Activated CD8-positive, alpha-beta memory T cell treated with anti-CD3 and anti-CD28 coated beads for 48 hours (primary cell): Measurements from ENCODE around the gene NLRX1.
"Not testable (repeated sequence)": the region's sequence is repeated elsewhere in the genome, so short reads cannot be mapped to it uniquely, and the experiment has no call there.

Experiments used
- DNase-seq, 3 experiments: peaks; one replicate each; pipeline ENCODE4 v3.0.0-alpha.2; 2020; ENCODE audit warnings: low read depth in 2 of 3, low spot score in 2 of 3

The NLRX1 gene

DNA sequence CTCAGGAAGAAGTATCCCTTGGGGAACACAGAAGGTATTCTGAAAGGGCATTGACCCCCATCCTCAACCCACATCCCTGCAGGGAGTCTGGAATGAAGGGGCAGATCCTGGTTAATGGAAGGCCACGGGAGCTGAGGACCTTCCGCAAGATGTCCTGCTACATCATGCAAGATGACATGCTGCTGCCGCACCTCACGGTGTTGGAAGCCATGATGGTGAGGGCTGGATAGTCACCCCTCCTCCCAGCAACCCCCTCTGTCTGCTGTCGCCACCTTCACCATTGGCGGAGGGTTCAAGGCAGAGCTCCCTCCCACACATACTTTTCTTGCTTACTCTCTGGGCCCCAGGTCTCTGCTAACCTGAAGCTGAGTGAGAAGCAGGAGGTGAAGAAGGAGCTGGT lies 14.3 kb upstream of the NLRX1 start:
- DNase-seq = no peak

DNA sequence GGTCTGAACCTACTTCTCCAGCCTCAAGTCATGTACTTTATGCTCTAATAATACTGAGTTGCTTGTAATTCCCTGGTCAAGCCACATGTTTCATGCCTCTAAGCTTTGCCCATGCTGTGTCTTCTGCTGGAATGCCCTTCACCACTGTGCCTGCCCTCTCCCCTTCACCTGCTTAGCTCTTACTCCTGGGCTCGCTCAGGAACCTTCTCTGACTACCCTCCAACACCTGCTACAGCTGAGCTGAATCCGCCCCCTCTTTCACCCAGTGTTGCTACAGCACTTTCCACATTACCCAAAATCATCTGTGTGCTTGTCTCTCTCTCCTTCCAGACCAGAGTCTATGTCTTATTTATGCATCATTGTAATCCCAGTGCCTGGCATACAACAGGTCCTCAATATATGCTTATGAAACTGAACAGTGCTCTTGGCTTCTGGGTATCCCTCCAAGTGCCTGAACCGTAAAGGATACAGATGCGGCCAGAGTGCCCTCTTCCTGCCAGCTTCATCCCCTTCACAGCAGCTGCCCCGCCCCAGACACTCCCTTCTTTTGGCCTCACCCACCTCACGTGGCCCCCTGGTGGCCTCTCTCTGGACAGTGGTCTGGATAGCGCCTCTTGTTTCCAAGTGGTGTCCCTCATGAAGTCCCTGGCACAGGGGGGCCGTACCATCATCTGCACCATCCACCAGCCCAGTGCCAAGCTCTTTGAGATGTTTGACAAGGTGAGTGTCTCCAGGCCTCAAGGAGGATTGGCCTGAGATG lies 12.6 kb upstream of the NLRX1 start:
- no peak for DNase-seq

DNA sequence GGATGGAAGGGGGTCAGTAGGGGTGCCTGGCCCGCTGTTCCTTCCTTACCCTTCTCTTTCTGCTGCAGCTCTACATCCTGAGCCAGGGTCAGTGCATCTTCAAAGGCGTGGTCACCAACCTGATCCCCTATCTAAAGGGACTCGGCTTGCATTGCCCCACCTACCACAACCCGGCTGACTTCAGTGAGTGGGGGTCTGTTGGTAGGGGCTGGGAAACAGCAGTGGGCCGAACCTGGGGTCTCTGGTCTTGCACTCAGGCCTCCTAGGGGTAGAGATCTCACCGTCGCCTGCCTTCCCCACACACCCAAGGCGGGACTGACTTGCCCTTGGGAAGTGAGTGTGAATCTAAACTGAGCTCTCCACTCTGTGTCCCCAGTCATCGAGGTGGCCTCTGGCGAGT lies 12.0 kb upstream of the NLRX1 start:
- no peak for DNase-seq

DNA sequence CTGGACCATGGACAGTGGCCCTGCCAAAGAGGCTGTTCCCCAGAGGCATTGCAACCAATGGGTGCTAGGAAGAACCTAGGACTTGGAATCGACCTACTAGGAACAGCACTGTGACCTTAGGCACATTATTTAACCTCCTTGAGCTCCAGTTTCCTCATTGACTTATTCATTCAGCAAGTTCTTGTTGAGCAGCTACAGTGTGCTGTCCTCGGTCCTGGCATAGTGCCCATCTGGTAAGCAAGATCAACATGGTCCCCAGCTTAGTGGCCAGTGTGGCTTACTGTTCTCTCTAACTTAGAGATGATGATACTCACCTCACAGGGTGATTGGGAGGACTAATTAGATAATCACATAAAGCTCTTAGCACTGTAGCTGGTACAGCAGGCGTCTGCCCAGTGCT lies 11.5 kb upstream of the NLRX1 start:
- no peak for DNase-seq

DNA sequence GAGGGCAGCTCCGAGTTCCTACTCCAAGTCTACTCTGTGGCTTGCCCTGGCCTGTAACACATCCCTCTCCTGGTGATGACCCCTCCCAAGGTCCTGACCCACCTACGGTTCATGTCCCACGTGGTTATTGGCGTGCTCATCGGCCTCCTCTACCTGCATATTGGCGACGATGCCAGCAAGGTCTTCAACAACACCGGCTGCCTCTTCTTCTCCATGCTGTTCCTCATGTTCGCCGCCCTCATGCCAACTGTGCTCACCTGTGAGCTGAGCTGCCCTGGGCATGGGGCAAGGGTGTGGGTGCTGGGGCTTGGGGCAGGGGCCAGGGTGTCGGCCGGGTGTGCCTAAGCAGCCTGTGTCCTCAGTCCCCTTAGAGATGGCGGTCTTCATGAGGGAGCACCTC lies 10.1 kb upstream of the NLRX1 start:
- DNase-seq = no peak

DNA sequence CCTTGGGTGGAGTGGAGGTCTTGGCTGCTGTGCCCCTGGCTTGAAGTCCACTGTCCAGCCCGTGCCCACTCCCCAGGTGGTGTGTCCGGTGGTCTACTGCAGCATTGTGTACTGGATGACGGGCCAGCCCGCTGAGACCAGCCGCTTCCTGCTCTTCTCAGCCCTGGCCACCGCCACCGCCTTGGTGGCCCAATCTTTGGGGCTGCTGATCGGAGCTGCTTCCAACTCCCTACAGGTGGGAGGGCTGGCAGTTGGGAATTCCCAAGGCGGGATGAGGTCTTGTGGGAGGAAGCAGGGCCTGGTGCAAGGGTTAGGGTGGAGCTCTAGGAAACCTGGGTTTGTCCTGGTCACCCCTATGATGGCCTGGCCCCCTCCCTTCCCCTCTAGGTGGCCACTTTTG lies 8.4 kb upstream of the NLRX1 start:
- DNase-seq = no peak

DNA sequence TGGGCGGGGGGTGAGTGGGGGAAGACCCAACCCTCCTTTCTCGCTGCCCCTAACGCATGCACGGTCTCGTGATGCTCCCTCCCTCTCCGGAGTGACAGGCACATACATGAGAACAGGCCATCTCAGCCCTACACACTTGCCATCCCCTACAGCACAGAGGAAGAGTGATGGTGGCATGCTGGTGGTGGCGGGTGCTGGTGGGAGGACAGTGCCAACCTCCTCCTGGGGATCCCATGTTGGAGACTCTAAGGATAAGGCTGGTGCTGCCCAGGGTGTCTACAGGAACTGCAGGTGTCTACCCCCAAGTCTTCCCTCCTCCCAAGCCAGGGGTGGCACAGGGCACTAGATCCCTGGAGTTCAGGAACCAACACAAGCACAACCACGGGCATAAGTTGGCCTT lies 6.7 kb upstream of the NLRX1 start:
- no peak for DNase-seq

DNA sequence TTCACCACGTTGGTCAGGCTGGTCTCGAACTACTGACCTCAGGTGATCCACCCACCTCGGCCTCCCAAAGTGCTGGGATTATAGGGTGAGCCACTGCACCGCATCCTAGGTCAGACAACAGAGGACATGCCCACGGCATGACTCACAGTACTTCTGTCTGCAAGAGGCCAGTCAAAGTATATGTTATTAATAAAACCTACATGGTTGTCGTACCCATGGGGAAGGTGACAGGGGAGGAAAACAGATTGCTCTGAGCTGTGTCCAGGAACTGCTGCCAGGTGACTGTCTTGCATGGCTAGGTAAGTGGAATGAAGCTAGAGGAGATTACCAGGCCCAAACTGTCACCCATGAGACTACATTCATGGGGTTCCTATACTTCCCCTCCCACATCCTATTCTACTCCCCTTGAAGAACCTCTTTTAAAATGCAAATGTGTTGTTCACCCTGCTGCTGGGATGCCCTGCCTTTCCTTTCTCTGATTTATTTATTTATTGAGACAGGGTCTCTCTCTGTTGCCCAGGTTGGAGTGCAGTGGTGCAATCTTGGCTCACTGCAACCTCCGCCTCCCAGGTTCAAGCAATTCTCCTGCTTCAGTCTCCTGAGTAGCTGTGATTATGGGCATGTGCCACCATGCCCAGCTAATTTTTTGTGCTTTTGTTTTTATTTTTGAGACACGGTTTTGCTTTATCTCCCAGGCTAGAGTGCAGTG lies 2.0 kb upstream of the NLRX1 start:
- DNase-seq = no peak

DNA sequence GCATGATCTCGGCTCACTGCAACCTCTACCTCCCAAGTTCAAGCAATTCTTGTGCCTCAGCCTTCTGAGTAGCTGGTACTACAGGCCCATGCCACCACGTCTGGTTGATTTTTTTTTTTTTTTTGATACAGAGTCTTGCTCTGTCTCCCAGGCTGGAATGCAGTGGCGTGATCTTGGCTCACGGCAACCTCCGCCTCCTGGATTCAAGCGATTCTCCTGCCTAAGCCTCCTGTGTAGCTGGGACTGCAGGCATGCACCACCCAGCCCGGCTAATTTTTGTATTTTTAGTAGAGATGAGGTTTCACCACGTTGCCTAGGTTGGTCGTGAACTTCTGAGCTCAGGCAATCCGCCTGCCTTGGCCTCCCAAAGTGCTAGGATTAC lies 1.5 kb upstream of the NLRX1 start:
- not testable (repeated sequence) for DNase-seq

DNA sequence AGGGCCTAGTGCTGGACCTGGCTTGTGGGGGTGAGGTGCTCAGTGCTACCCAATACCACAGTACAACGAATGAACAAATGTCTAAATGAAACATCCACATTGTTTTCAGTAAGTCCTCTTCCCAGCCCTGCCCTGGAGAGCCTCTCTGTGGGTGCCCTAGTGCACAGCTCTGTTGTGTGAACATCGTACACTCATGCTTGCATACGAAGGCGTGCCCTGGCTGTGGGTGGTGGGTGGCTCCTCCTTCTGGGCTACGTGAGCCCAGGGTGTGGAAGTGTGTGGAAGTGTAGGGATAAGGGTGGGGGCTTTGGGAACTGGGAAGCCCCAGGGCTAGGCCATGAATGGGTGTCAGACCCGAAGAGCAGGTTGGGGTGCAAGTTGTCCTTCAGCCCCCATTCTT lies 592 bp upstream of the NLRX1 start:
- no peak for DNase-seq

DNA sequence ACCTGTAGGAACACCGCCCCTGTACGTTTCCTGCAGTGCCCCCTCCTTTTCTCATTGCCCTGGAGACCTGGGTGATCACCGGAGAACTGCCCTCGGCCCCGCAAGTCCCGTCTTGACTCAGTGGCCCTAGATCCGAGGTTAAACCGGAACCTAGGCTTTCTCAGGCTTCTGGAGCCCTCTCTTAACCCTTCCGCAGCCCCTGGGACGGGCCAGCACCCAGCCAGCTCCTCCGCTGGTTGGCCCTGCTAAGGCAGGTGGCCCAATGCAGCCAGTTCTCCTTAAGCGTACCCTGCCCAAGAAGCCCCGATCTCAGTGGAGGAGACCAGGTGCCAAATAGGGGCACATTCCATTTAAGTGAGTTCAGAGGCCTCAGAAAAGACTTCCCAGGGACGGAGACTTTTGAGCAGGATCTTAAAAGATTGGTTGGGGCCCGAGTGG lies 776 bp downstream of the NLRX1 start:
- DNase-seq = peak; percentile 8 to 35 (median 27)

DNA sequence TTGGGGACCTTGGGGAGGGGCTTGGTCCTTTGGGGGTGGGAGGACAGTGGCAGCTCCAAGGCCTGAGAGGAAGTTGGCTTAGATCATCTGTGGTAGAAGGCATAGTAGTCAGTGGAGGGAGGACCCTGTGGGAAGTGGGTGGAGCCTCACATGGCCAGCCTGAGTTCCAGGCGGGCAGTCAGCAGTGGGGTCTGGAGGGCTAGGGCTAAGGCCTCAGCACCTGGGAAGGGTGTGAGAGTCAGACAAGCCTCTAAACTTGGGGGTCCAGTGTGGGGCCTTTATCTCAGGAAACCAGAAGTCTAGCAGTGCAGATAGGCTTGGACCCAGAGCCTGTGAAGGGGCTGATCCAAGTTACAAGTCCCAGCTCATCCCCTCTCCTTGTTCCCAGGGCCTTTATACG lies 4.0 kb downstream of the NLRX1 start:
- DNase-seq = no peak

DNA sequence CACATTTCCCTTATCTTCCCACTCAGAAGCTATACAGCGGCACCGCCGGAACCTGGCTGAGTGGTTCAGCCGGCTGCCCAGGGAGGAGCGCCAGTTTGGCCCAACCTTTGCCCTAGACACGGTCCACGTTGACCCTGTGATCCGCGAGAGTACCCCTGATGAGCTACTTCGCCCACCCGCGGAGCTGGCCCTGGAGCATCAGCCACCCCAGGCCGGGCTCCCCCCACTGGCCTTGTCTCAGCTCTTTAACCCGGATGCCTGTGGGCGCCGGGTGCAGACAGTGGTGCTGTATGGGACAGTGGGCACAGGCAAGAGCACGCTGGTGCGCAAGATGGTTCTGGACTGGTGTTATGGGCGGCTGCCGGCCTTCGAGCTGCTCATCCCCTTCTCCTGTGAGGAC lies 4.9 kb downstream of the NLRX1 start:
- no peak for DNase-seq

DNA sequence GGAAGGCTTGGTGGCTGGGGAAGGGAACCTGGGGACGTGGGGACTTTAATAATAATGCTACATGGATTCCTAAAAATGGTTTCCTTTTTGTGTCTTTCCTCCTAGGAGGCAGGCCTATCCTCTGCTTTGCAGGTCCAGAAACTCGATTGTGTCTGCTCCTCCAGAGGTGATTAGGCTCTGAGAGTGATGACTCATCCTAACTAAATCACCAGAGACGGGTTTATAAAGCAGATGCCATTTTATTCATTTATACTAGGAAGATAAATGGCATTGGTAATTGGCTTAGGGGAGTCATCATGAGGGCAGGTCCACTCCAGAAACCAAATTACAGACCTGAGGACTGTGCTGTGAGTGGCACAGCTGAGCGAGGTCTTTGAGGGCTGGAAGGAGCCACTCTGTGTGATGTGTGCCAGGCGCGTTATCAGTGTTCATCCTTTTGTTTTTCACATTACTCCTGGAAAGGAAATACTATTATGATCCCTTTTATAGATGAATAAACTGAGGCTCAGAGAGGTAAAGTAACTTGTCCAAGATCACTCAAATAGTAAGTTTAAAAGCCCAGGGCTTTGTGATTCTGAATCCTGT lies 7.1 kb downstream of the NLRX1 start:
- DNase-seq = no peak

DNA sequence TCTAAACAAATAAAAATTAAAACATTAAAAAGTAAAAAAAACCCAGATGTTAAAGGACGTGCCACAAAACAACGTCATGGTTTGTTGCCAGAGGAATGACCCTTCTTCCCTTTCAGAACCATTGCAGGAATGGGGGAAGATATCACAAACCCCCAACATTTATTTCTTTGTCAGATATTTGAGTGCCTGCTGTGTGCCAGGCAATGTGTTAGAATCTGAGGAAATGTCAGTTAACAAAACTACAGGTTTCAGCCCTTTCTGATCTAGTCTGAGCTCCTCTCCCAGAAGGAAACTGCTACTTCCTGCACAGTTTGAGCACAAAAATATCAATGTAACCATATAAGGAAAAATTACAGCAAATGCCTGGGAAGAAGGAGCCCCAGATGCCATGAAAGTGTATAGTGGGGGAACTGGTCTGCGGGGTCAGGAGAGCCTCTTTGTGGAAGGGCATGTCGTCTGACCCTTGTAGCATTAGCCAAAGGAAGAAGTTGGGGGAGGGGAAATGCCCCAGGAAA lies 9.7 kb downstream of the NLRX1 start:
- DNase-seq = no peak

DNA sequence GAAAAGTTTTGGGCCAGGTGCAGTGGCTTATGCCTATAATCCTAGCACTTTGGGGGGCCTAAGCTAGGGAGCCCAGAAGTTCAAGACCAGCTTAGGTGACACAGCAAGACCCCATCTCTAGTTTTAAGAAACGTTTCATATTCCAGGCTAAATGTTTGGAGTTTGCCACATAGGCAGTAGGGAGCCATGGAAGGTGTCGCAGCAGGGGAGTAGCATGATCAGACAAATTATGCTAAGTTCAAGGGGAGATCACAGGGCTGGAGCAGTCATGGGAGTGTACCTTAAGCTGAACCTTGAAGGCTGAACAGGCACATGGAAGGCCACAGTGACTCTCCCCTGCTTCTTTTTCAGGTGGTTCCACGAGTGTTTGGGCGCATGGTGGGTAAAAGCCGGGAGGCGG lies 10.8 kb downstream of the NLRX1 start:
- DNase-seq = no peak

DNA sequence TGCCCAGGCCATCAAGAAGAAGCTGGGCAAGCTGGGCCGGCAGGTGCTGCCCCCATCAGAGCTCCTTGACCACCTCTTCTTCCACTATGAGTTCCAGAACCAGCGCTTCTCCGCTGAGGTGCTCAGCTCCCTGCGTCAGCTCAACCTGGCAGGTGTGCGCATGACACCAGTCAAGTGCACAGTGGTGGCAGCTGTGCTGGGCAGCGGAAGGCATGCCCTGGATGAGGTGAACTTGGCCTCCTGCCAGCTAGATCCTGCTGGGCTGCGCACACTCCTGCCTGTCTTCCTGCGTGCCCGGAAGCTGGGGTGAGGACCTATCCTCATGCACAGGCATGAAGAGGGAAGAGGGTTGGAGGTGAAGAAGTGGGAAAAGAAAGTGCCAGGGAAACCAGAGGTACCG lies 11.5 kb downstream of the NLRX1 start:
- no peak for DNase-seq

DNA sequence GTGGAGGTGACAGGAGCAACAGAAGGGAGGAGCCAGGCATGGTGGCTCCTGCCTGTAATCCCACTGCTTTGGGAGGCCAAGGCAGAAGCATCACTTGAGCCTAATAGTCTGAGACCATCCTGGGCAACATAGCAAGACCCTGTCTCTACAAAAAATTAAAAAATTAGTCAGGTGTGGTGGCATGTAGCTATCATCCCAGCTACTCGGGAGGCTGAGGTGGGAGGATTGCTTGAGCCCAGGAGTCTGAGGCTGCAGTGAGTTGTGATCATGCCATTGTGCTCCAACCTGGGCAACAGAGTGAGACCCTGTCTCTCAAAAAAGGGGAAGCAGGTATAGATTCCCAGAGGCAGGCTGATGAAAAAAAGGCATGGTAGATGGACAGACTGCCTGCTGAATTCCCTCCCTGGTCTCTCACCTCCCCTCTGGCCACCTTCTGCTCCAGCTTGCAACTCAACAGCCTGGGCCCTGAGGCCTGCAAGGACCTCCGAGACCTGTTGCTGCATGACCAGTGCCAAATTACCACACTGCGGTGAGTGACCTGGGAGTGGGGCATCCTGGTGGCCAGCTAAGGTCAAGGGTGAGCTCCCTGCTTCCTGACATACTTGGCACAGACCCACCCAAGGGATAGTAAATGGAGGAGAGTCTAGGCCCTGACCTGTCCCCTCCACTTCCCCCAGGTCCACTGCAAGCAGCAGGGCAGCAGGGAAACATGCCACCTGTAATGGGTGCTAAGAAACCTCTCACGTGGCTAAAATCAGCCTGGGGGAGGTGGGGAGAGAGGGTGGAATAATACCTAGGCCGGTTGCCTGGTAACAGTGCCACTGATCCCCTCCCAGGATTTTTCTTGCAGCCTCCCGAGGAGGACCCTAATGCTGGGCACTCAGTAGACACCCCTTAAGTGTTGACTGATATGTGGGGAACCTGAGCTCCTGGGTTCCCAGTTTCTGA lies 12.5 kb downstream of the NLRX1 start:
- DNase-seq = no peak

DNA sequence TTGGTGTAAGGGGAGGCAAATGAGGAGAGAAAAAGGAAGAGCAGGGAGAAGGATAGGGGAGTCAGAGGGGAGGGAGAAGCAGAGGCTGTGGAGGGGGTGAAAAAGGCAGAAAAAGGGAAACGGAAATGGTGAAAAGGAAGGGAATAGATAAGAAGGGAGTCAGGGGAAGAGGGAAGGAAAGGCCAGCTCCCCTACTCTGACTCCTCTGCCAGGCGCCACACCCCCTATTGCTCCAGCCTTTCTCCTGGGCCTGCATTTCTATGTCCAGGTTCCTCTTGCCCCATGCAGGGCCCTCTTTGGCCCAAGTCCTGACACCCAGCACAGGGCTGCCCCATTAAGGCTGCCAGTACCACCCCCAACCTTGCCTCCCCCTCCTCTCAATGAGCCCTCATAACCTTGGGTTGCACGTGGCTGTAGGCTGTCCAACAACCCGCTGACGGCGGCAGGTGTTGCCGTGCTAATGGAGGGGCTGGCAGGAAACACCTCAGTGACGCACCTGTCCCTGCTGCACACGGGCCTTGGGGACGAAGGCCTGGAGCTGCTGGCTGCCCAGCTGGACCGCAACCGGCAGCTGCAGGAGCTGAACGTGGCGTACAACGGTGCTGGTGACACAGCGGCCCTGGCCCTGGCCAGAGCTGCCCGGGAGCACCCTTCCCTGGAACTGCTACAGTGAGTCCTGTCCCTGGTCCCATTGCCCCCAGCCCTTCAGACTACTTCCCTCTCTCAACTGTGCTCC lies 13.3 kb downstream of the NLRX1 start:
- no peak for DNase-seq

DNA sequence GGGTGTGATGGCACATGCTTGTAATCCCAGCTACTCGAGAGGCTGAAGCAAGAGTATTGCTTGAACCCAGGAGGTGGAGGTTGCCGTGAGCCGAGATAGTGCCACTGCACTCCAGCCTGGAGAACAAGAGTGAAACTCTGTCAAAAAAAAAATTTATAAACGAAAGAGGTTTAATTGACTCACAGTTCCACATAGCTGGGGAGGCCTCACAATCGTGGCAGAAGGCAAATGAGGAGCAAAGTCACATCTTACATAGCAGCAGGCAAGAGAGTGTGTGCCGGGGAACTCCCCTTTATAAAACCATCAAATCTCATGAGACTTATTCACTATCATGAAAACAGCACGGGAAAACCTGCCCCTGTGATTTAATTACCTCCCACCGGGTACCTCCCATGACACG lies 15.9 kb downstream of the NLRX1 start:
- not testable (repeated sequence) for DNase-seq
